ENCODE measurements around the gene ATF6B. TPM values are rescaled to one million over a fixed set of nuclear protein-coding genes. Genes with fewer than 3 reads are reported as not detected.

Gene ATF6B
- total RNA-seq, 1 donor, result 17.3 TPM

DNA sequence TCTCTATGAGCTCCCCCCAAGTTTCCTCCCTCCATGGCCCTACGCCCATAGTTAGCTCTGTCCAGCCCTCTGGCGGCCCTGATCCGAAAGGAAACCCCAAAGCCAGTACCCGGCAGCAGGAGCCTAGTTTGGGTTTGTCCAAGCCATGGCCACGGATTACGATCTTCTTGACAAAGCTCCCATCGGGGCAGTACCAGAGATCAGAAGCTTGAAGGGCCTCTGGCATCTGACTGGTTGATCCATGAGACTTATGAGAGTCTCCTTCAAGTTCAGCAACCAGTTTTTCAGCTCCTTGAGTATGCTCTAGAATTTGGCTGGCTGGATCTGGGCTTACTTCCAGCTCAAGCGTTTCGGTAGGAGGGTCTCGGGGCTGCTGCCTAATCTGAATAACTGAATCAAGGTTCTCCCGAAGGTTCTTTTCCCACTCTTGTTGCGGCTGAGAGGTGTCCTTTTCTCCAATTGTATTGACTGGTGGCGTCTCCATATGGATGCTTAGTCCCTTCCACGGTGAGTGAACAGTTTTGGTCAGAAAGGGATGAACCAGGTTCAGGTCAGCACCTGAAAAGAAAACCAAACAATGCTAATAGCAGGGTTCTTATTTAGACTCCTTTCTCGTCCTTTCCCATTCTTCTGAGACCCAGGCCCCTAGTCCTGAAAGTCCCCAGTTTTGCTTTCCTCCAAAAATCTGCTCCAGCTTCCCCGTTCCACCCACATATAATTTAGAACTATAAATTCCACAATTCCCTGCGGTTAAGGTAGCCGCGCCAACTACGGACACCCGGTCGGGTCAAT lies 1.4 kb upstream of the ATF6B start:
- TF ChIP-seq, protein P1, sequence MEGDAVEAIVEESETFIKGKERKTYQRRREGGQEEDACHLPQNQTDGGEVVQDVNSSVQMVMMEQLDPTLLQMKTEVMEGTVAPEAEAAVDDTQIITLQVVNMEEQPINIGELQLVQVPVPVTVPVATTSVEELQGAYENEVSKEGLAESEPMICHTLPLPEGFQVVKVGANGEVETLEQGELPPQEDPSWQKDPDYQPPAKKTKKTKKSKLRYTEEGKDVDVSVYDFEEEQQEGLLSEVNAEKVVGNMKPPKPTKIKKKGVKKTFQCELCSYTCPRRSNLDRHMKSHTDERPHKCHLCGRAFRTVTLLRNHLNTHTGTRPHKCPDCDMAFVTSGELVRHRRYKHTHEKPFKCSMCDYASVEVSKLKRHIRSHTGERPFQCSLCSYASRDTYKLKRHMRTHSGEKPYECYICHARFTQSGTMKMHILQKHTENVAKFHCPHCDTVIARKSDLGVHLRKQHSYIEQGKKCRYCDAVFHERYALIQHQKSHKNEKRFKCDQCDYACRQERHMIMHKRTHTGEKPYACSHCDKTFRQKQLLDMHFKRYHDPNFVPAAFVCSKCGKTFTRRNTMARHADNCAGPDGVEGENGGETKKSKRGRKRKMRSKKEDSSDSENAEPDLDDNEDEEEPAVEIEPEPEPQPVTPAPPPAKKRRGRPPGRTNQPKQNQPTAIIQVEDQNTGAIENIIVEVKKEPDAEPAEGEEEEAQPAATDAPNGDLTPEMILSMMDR (IDR thresholded peaks at IDR 0.05; ENCODE audit: insufficient read depth, low read depth, low read length), result no peak
- H3K4me3 ChIP-seq (ENCODE audit: low read depth, low read length), result peak overlapping the region; percentile 84
- DNase-seq (ENCODE audit: low read depth), result no peak

DNA sequence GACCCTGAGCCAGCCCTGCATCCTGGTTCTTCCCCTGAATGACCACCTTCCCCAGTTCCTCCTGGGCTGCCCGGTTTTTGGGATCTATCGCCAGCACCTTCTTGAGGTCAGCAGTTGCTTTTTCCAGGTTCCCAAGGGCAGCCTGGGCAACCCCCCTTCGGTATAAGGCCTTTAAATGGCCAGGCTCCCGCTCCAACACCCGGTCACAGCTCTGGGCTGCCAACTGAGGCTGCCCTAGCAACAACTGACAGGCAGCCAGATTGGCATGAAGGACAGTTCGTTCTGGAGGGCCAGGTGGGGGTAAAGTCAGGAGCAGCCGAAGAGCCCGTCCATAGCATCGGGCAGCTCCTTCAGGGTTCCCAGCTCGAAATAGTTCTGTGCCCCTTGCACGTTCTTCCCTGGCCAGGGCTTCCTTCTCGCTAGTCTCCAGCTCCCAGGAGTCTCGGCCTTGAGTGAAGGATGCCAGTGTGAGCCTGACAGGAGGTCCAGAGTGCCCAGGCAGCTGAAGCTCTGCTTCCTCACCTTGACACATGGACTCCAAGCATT lies 778 bp upstream of the ATF6B start:
- peak overlapping the region; percentile 84 for H3K4me3 ChIP-seq (ENCODE audit: low read depth, low read length)
- TF ChIP-seq, protein P1 (IDR thresholded peaks at IDR 0.05; ENCODE audit: insufficient read depth, low read depth, low read length), result no peak
- no peak for DNase-seq (ENCODE audit: low read depth)

DNA sequence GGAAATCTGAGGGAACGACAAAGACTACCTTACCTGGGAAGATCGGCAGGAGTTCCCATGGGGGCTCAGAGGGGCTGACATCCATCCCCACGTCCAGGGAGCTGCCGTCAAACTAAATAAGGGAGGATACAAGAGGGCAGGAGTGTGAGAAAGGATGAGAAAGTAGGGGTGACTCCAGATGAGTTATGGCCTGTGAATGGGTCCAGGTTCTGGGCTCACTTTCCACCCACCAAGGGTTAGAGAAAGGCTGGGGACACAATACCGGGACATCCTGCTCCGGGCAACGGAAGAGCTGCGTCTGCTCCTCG lies 683 bp downstream of the ATF6B start:
- H3K4me3 ChIP-seq (ENCODE audit: low read depth, low read length), result peak overlapping the region; percentile 100
- DNase-seq (ENCODE audit: low read depth), result no peak
- TF ChIP-seq, protein P1 (IDR thresholded peaks at IDR 0.05; ENCODE audit: insufficient read depth, low read depth, low read length), result no peak

DNA sequence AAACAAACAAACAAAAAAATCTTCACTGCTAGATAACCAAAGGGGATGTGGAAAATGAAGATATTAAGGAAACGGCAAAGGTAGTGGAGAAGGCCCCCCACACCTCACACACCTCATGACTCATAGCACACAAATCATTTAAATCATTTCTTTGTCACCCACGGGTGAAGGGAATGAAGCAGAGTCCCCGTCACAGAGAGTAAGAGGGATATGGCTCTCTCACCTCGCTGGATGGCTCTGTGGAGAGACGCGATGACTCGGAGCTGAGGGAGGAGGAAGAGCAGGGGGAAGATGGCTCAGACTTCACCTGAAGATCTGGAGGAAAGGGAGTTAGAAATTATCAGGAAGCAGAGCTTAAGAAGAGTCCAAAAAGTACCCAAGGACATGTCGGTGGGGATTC lies 1.2 kb downstream of the ATF6B start:
- peak overlapping the region; percentile 100 for H3K4me3 ChIP-seq (ENCODE audit: low read depth, low read length)
- DNase-seq (ENCODE audit: low read depth), result no peak
- TF ChIP-seq, protein P1 (IDR thresholded peaks at IDR 0.05; ENCODE audit: insufficient read depth, low read depth, low read length), result no peak

DNA sequence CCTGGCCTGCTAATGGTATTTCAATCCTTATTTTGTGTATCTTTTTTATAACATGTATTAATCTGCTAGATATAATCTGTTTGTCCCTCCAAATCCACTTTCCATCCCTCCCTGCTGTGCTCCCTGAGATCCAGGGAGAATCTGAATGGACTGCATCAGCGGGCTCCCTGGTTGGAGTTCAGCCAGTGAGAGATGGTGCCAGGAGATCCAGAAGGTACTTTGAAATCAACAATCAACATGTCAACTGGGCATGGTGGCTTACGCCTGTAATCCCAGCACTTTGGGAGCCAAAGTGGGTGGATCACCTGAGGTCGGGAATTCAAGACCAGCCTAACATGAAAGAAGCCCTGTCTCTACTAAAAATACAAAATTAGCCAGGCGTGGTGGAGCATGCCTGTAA lies 4.4 kb downstream of the ATF6B start:
- no peak for DNase-seq (ENCODE audit: low read depth)
- TF ChIP-seq, protein P1 (IDR thresholded peaks at IDR 0.05; ENCODE audit: insufficient read depth, low read depth, low read length), result no peak
- H3K4me3 ChIP-seq (ENCODE audit: low read depth, low read length), result no peak overlapping the region

DNA sequence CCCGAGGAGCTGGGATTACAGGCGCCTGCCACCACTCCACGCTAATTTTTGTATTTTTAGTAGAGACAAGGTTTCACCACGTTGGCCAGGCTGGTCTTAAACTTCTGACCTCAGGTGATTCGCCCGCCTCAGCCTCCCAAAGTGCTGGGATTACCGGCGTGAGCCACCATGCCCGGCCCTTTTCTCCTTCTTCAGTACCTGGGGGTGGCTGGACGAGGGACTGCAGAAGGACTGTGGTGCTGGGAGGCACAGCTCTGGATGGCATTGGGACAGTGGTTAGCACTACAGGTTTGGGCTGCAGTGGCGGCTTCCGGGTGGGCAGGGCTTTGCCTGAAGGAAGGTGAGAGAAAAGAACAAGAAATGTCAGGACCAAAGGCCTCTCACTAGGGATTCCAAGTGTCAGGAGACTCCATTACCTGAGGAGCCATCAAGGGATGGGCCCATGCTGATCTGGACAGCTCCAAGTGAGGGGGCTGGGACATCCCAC lies 7.4 kb downstream of the ATF6B start:
- H3K4me3 ChIP-seq (ENCODE audit: low read depth, low read length), result no peak overlapping the region
- no peak for DNase-seq (ENCODE audit: low read depth)
- TF ChIP-seq, protein P1 (IDR thresholded peaks at IDR 0.05; ENCODE audit: insufficient read depth, low read depth, low read length), result no peak

All from fibroblast of villous mesenchyme (primary cell).